ENCODE measurements around the gene SDCCAG8. TPM values are rescaled to one million over a fixed set of nuclear protein-coding genes. Genes with fewer than 3 reads are reported as not detected.

SDCCAG8 gene
- total and polyA plus RNA-seq, 4 donors = 8.5 to 25.8 (median 17.5) TPM

DNA sequence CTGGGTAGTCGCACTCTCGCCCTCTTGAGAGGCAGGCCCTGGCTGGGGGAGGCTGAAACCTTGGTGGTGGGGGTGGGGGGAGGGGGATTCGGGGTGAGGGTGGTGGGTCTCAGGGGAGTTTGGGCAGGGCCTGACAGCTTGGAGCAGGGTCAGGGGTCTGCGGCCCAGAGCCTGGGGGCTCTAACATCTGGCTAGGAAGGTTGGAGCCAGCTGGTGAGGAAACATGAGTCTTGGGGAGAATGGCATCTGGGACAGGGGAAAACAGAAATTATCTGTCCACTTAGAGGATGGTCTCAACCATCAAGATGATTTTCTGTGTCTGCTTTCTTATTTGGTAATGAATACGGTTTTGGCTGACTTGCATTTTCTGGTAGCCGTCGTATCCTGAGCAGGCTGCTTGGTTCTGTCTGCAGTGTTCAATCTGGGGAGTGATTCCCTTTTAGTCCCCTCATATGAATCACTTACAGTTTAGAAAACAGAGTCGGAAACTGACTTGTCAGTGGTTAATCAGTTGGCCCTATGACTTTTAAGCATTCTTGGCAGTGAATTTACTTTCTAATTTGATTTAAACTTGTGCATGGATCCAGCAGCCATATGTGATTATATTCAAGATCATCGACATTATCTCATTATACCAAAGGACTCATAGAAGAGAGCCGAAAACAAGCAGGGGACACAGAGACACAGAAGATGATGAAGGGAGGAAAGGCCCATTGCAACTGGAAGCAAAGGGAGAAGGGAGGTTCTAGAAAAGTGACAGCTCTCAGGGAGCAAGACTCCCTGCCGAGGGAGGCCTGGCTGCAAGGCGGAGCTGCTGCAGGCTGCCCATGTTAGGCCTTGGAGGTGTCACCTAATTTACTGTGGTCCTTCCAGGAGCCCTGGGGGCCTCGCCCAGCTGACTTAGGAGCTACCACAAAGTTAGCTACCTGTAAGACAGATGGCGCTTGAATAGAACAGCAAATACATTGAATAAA, 237.6 kb downstream of the SDCCAG8 start:
- TF ChIP-seq, protein P1, sequence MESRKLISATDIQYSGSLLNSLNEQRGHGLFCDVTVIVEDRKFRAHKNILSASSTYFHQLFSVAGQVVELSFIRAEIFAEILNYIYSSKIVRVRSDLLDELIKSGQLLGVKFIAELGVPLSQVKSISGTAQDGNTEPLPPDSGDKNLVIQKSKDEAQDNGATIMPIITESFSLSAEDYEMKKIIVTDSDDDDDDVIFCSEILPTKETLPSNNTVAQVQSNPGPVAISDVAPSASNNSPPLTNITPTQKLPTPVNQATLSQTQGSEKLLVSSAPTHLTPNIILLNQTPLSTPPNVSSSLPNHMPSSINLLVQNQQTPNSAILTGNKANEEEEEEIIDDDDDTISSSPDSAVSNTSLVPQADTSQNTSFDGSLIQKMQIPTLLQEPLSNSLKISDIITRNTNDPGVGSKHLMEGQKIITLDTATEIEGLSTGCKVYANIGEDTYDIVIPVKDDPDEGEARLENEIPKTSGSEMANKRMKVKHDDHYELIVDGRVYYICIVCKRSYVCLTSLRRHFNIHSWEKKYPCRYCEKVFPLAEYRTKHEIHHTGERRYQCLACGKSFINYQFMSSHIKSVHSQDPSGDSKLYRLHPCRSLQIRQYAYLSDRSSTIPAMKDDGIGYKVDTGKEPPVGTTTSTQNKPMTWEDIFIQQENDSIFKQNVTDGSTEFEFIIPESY (IDR thresholded peaks at IDR 0.05) = no peak
- TF ChIP-seq, protein P2, sequence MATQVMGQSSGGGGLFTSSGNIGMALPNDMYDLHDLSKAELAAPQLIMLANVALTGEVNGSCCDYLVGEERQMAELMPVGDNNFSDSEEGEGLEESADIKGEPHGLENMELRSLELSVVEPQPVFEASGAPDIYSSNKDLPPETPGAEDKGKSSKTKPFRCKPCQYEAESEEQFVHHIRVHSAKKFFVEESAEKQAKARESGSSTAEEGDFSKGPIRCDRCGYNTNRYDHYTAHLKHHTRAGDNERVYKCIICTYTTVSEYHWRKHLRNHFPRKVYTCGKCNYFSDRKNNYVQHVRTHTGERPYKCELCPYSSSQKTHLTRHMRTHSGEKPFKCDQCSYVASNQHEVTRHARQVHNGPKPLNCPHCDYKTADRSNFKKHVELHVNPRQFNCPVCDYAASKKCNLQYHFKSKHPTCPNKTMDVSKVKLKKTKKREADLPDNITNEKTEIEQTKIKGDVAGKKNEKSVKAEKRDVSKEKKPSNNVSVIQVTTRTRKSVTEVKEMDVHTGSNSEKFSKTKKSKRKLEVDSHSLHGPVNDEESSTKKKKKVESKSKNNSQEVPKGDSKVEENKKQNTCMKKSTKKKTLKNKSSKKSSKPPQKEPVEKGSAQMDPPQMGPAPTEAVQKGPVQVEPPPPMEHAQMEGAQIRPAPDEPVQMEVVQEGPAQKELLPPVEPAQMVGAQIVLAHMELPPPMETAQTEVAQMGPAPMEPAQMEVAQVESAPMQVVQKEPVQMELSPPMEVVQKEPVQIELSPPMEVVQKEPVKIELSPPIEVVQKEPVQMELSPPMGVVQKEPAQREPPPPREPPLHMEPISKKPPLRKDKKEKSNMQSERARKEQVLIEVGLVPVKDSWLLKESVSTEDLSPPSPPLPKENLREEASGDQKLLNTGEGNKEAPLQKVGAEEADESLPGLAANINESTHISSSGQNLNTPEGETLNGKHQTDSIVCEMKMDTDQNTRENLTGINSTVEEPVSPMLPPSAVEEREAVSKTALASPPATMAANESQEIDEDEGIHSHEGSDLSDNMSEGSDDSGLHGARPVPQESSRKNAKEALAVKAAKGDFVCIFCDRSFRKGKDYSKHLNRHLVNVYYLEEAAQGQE (IDR thresholded peaks at IDR 0.05) = no peak
- TF ChIP-seq HNF4A (conservative IDR thresholded peaks at IDR 0.05) (no peak), JUND (IDR thresholded peaks at IDR 0.05) (no peak), ATF3 (IDR thresholded peaks at IDR 0.05) (no peak), CTCF (IDR thresholded peaks at IDR 0.05; ENCODE audit: low read depth, low read length, missing input control) (no peak), FOXA2 (IDR thresholded peaks at IDR 0.05) (no peak), GABPA (IDR thresholded peaks at IDR 0.05 in 1 of 2, conservative IDR thresholded peaks at IDR 0.05 in 1 of 2) (no peak), EGR1 (IDR thresholded peaks at IDR 0.05; ENCODE audit: low read depth in 2 of 2) (no peak), HNF4G (IDR thresholded peaks at IDR 0.05) (no peak), NR2F2 (IDR thresholded peaks at IDR 0.05) (no peak), TAF1 (conservative IDR thresholded peaks at IDR 0.05) (no peak), YY1 (IDR thresholded peaks at IDR 0.05) (no peak), RXRA (IDR thresholded peaks at IDR 0.05) (no peak), SP1 (IDR thresholded peaks at IDR 0.05) (no peak), RAD21 (IDR thresholded peaks at IDR 0.05) (no peak), FOXA1 (IDR thresholded peaks at IDR 0.05) (no peak)
- TF ChIP-seq, protein P3, sequence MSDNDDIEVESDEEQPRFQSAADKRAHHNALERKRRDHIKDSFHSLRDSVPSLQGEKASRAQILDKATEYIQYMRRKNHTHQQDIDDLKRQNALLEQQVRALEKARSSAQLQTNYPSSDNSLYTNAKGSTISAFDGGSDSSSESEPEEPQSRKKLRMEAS (IDR thresholded peaks at IDR 0.05) = no peak
- Histone ChIP-seq H3K27me3 (ENCODE audit: control insufficient read depth in 4 of 4, insufficient read depth in 4 of 4, low read length in 3 of 4) (no peaks in the 10 kb centered on the region), H3K9me3 (ENCODE audit: control insufficient read depth in 4 of 4, low read length in 3 of 4) (no peaks in the 10 kb centered on the region), H3K4me1 (ENCODE audit: control insufficient read depth in 4 of 4, insufficient read depth in 4 of 4, low read length in 3 of 4) (peaks cover 0 to 14% (median 6%) of the 10 kb centered on the region in 4 donors), H3K27ac (ENCODE audit: low read depth in 1 of 2, low read length in 2 of 2) (peak overlapping the region in 1 of 2 donors; percentile 47), H3K9ac (ENCODE audit: low read depth in 1 of 2, low read length in 2 of 2) (no peak overlapping the region), H3K4me3 (ENCODE audit: low read depth in 1 of 3, low read length in 3 of 3) (no peak overlapping the region), H3K36me3 (ENCODE audit: control insufficient read depth in 4 of 4, insufficient read depth in 3 of 4, low read depth in 1 of 4, low read length in 3 of 4) (no peaks in the 10 kb centered on the region)
- WGBS = 87% methylated on average over 14 of the region's 14 CpGs
- DNase-seq (ENCODE audit: low spot score) = no peak
